ENCODE results near the gene TARDBP.
A peak's percentile ranks its signal among the peaks of the same experiment; 100 is the strongest.
"Not testable (repeated sequence)": the region's sequence is repeated elsewhere in the genome, so short reads cannot be mapped to it uniquely, and the experiment has no call there.

Gene TARDBP

GRCh38 chr1:11046625-11047365, 34.3 kb downstream of the TARDBP start, which contains the start of gene MASP2:
Gene MASP2 (minus strand): TSS chr1:11047239. CDS start chr1:11047207, 32 bp downstream.
- no peaks in the 10 kb centered on the region for H3K36me3 ChIP-seq (ENCODE audit: control insufficient read depth in 5 of 5, insufficient read depth in 5 of 5, low read length in 5 of 5)
- no peaks in the 10 kb centered on the region for H3K9me3 ChIP-seq (ENCODE audit: control insufficient read depth in 5 of 5, low read length in 5 of 5)
- H3K27me3 ChIP-seq (ENCODE audit: control insufficient read depth in 5 of 5, insufficient read depth in 4 of 5, low read length in 5 of 5): peaks cover 0 to 4% (median 0%) of the 10 kb centered on the region in 5 donors
- H3K27ac ChIP-seq (ENCODE audit: low read depth, low read length): no peak within 1 kb of the TSS
- H3K4me1 ChIP-seq (ENCODE audit: control insufficient read depth in 5 of 5, insufficient read depth in 5 of 5, low read length in 5 of 5): peaks cover 0 to 4% (median under 1%) of the 10 kb centered on the region in 5 donors
- no peak within 1 kb of the TSS for H3K4me3 ChIP-seq (ENCODE audit: low read depth in 1 of 5, low read length in 5 of 5)
- H3K9ac ChIP-seq (ENCODE audit: low read length in 5 of 5): no peak within 1 kb of the TSS

DNA sequence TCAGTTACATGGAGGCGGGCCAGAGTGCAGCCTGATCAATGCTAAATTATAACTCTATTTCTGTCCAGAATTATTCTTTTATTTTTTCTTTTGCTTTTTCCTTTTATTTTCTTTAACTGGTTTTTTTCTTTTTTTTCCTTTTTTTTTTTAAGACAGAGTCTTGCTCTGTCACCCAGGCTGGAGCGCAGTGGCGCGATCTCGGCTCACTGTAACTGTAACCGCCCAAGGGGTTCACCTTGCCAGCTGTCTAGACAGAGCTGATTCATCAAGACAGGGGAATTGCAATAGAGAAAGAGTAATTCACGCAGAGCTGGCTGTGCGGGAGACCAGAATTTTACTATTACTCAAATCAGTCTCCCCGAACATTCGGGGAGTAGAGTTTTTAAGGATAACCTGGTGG, 38.7 kb downstream of the TARDBP start:
- H3K4me1 ChIP-seq (ENCODE audit: control insufficient read depth in 5 of 5, insufficient read depth in 5 of 5, low read length in 5 of 5): peaks cover 0 to 11% (median 5%) of the 10 kb centered on the region in 5 donors
- not testable (repeated sequence) for H3K9ac ChIP-seq (ENCODE audit: low read length in 5 of 5)

DNA sequence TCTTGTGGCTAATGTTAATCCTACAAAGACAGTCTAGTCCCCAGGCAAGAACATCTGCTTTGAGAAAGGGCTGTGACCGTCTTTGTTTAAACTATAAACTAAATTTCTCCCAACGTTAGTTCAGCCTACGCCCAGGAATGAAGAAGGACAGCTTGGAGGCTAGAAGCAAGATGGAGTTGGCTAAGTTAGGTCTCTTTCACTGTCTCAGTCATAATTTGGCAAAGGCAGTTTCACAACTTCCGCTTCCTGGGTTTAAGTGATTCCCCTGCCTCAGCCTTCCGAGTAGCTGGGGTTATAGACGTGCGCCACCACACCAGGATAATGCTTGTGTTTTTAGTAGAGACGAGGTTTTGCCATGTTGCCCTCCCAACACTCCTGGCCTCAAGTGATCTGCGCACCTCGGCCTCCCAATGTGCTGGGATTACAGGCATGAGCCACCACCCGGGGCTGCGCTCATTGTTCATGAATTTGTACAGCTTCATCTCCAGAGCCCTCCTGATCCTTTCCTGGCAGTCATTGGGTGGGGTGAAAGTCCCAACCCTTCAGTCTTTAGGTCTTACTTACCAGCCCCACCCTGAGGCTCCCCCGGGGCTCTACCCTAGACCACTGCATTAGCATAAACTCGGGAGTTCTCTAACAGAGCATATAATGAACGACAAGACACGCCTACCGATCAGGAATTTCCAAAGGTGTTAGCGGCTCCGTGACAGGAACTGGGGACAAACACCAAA, 39.5 kb downstream of the TARDBP start:
- Histone ChIP-seq H3K9ac (ENCODE audit: low read length in 5 of 5) (no peak overlapping the region), H3K27me3 (ENCODE audit: control insufficient read depth in 5 of 5, insufficient read depth in 4 of 5, low read length in 5 of 5) (peaks cover 0 to 5% (median 0%) of the 10 kb centered on the region in 5 donors), H3K27ac (ENCODE audit: low read depth, low read length) (no peak overlapping the region), H3K4me3 (ENCODE audit: low read depth in 1 of 5, low read length in 5 of 5) (no peak overlapping the region), H3K4me1 (ENCODE audit: control insufficient read depth in 5 of 5, insufficient read depth in 5 of 5, low read length in 5 of 5) (peaks cover 0 to 11% (median 5%) of the 10 kb centered on the region in 5 donors), H3K9me3 (ENCODE audit: control insufficient read depth in 5 of 5, low read length in 5 of 5) (no peaks in the 10 kb centered on the region), H3K36me3 (ENCODE audit: control insufficient read depth in 5 of 5, insufficient read depth in 5 of 5, low read length in 5 of 5) (peaks cover 0 to 19% (median 14%) of the 10 kb centered on the region in 5 donors)

More for the DNA sequence above, 38.7 kb downstream of the TARDBP start:
- not testable (repeated sequence) for H3K27me3 ChIP-seq (ENCODE audit: control insufficient read depth in 5 of 5, insufficient read depth in 4 of 5, low read length in 5 of 5); H3K9me3 ChIP-seq (ENCODE audit: control insufficient read depth in 5 of 5, low read length in 5 of 5); H3K4me3 ChIP-seq (ENCODE audit: low read depth in 1 of 5, low read length in 5 of 5); H3K27ac ChIP-seq (ENCODE audit: low read depth, low read length)
- H3K36me3 ChIP-seq (ENCODE audit: control insufficient read depth in 5 of 5, insufficient read depth in 5 of 5, low read length in 5 of 5): peaks cover 0 to 13% (median 9%) of the 10 kb centered on the region in 5 donors

DNA sequence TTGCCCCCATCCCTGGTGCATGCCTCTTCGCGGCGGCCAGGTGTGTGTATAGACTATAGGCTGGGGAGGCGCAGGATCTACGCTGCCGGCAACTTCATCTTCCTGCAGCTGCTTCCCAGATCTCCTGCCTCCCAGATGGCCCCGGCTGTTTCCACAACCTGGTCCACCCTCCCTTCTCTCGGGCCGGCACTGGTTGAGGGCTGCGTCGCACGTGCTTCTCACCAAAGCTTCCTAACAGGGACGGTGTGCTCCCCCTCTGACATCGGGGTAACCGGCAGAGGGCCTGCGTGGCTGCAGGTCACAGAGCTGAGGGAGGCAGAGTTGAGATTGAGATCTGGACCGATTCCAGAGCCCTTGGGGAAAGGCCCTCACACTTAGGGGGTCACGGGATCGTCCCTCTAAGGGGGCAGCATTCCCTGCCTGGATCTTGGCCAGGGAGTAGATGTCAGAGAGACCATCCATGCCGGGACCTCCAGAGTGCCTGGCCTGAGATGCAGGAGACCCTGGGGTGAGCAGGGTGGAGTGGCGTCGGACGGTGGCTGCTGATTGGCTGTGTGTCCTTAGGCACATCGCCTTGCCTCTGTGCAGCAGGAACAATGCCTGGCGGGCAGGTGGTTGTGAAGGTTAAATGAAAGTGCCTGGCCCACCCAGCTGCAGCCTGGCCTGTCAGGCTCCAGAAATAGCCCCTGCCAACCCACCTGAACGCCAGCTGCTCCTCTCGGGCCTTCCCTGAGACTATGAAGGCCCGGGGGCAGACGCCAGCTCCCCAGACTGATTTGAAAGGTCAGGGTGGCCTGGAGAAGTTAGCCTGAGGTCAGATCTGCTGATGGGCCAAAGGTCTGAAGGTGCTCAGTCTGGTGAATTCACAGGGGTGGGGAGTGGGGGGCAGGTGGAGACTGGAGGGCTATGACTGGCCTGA, 40.6 kb downstream of the TARDBP start:
- H3K27me3 ChIP-seq (ENCODE audit: control insufficient read depth in 5 of 5, insufficient read depth in 4 of 5, low read length in 5 of 5): peaks cover 0 to 5% (median 0%) of the 10 kb centered on the region in 5 donors
- H3K36me3 ChIP-seq (ENCODE audit: control insufficient read depth in 5 of 5, insufficient read depth in 5 of 5, low read length in 5 of 5): peaks cover 0 to 26% (median 16%) of the 10 kb centered on the region in 5 donors
- no peak overlapping the region for H3K4me3 ChIP-seq (ENCODE audit: low read depth in 1 of 5, low read length in 5 of 5)
- H3K9me3 ChIP-seq (ENCODE audit: control insufficient read depth in 5 of 5, low read length in 5 of 5): no peaks in the 10 kb centered on the region
- peaks cover 0 to 11% (median 5%) of the 10 kb centered on the region in 5 donors for H3K4me1 ChIP-seq (ENCODE audit: control insufficient read depth in 5 of 5, insufficient read depth in 5 of 5, low read length in 5 of 5)
- H3K27ac ChIP-seq (ENCODE audit: low read depth, low read length): no peak overlapping the region
- peak overlapping the region in 1 of 5 donors; percentile 20 for H3K9ac ChIP-seq (ENCODE audit: low read length in 5 of 5)

GRCh38 chr1:11053758-11054137, 41.3 kb downstream of the TARDBP start:
- Histone ChIP-seq H3K4me3 (ENCODE audit: low read depth in 1 of 5, low read length in 5 of 5) (no peak overlapping the region), H3K9ac (ENCODE audit: low read length in 5 of 5) (no peak overlapping the region), H3K4me1 (ENCODE audit: control insufficient read depth in 5 of 5, insufficient read depth in 5 of 5, low read length in 5 of 5) (peaks cover 0 to 15% (median 8%) of the 10 kb centered on the region in 5 donors), H3K27me3 (ENCODE audit: control insufficient read depth in 5 of 5, insufficient read depth in 4 of 5, low read length in 5 of 5) (peaks cover 0 to 5% (median 0%) of the 10 kb centered on the region in 5 donors), H3K36me3 (ENCODE audit: control insufficient read depth in 5 of 5, insufficient read depth in 5 of 5, low read length in 5 of 5) (peaks cover 0 to 27% (median 16%) of the 10 kb centered on the region in 5 donors), H3K27ac (ENCODE audit: low read depth, low read length) (no peak overlapping the region), H3K9me3 (ENCODE audit: control insufficient read depth in 5 of 5, low read length in 5 of 5) (no peaks in the 10 kb centered on the region)

DNA sequence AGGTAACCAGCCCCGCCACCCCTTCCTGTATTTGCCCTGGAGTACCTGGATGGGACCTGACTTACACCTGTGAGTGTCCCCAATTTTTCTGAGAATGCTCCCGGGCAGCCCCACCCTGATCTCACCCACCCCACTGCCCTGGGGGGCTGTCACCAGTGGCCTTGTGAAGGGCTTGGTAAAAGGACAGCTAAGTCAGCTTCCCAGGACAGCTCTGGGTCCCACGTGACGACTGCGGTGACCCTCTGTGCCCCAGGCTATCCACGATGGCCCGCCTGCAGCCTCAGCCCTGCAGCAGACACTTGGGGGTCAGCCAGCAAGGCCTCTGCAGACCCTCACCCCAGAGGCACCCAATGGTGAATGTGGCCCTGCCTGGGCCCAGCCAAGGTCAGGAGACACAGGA, 41.7 kb downstream of the TARDBP start:
- Histone ChIP-seq H3K9me3 (ENCODE audit: control insufficient read depth in 5 of 5, low read length in 5 of 5) (no peaks in the 10 kb centered on the region), H3K27me3 (ENCODE audit: control insufficient read depth in 5 of 5, insufficient read depth in 4 of 5, low read length in 5 of 5) (peaks cover 0 to 5% (median 0%) of the 10 kb centered on the region in 5 donors), H3K36me3 (ENCODE audit: control insufficient read depth in 5 of 5, insufficient read depth in 5 of 5, low read length in 5 of 5) (peaks cover 0 to 27% (median 16%) of the 10 kb centered on the region in 5 donors), H3K4me1 (ENCODE audit: control insufficient read depth in 5 of 5, insufficient read depth in 5 of 5, low read length in 5 of 5) (peaks cover 0 to 19% (median 13%) of the 10 kb centered on the region in 5 donors), H3K9ac (ENCODE audit: low read length in 5 of 5) (no peak overlapping the region), H3K27ac (ENCODE audit: low read depth, low read length) (no peak overlapping the region), H3K4me3 (ENCODE audit: low read depth in 1 of 5, low read length in 5 of 5) (no peak overlapping the region)

- H3K4me3 ChIP-seq (ENCODE audit: low read depth in 1 of 5, low read length in 5 of 5): no peak overlapping the region
- peaks cover 0 to 23% (median 17%) of the 10 kb centered on the region in 5 donors for H3K4me1 ChIP-seq (ENCODE audit: control insufficient read depth in 5 of 5, insufficient read depth in 5 of 5, low read length in 5 of 5)
- no peak overlapping the region for H3K9ac ChIP-seq (ENCODE audit: low read length in 5 of 5)
- H3K27me3 ChIP-seq (ENCODE audit: control insufficient read depth in 5 of 5, insufficient read depth in 4 of 5, low read length in 5 of 5): peaks cover 0 to 5% (median 0%) of the 10 kb centered on the region in 5 donors
- no peak overlapping the region for H3K27ac ChIP-seq (ENCODE audit: low read depth, low read length)
- no peaks in the 10 kb centered on the region for H3K9me3 ChIP-seq (ENCODE audit: control insufficient read depth in 5 of 5, low read length in 5 of 5)
- peaks cover 0 to 27% (median 16%) of the 10 kb centered on the region in 5 donors for H3K36me3 ChIP-seq (ENCODE audit: control insufficient read depth in 5 of 5, insufficient read depth in 5 of 5, low read length in 5 of 5)
These were observed 42.2 kb downstream of the TARDBP start for GRCh38 chr1:11054666-11055065.

DNA sequence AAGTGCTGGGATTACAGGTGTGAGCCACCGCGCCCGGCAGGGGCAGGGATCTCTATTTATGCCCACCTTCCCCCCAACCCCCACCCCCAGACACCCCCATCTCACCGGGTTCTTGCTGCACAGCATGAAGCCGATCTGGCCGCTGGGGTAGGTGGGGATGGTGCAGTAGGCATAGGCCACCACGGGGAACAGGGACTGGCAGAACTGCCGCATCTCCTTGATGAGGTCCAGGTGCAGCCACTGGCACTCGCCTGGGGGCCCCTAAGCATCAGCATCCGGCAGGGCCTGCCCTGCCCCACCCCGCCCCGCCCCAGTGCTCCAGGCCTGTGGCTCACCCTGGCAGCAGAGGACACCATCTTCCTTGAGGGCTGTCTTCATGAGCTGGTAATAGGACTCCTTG, 43.2 kb downstream of the TARDBP start:
- Histone ChIP-seq H3K27me3 (ENCODE audit: control insufficient read depth in 5 of 5, insufficient read depth in 4 of 5, low read length in 5 of 5) (peaks cover 0 to 5% (median 0%) of the 10 kb centered on the region in 5 donors), H3K4me3 (ENCODE audit: low read depth in 1 of 5, low read length in 5 of 5) (no peak overlapping the region), H3K36me3 (ENCODE audit: control insufficient read depth in 5 of 5, insufficient read depth in 5 of 5, low read length in 5 of 5) (peaks cover 0 to 27% (median 16%) of the 10 kb centered on the region in 5 donors), H3K9me3 (ENCODE audit: control insufficient read depth in 5 of 5, low read length in 5 of 5) (no peaks in the 10 kb centered on the region), H3K9ac (ENCODE audit: low read length in 5 of 5) (no peak overlapping the region), H3K27ac (ENCODE audit: low read depth, low read length) (no peak overlapping the region), H3K4me1 (ENCODE audit: control insufficient read depth in 5 of 5, insufficient read depth in 5 of 5, low read length in 5 of 5) (peaks cover under 1 to 27% (median 22%) of the 10 kb centered on the region in 5 donors)

GRCh38 chr1:11056504-11056903, 44.0 kb downstream of the TARDBP start:
- no peak overlapping the region for H3K27ac ChIP-seq (ENCODE audit: low read depth, low read length)
- peaks cover 0 to 5% (median 0%) of the 10 kb centered on the region in 5 donors for H3K27me3 ChIP-seq (ENCODE audit: control insufficient read depth in 5 of 5, insufficient read depth in 4 of 5, low read length in 5 of 5)
- no peak overlapping the region for H3K9ac ChIP-seq (ENCODE audit: low read length in 5 of 5)
- no peaks in the 10 kb centered on the region for H3K9me3 ChIP-seq (ENCODE audit: control insufficient read depth in 5 of 5, low read length in 5 of 5)
- H3K4me1 ChIP-seq (ENCODE audit: control insufficient read depth in 5 of 5, insufficient read depth in 5 of 5, low read length in 5 of 5): peaks cover 3 to 32% (median 28%) of the 10 kb centered on the region in 5 donors
- no peak overlapping the region for H3K4me3 ChIP-seq (ENCODE audit: low read depth in 1 of 5, low read length in 5 of 5)
- H3K36me3 ChIP-seq (ENCODE audit: control insufficient read depth in 5 of 5, insufficient read depth in 5 of 5, low read length in 5 of 5): peaks cover 0 to 27% (median 16%) of the 10 kb centered on the region in 5 donors

Measured in subcutaneous abdominal adipose tissue (tissue), 5 donors.